ENCODE measurements around the gene RIN1. TPM values are rescaled to one million over a fixed set of nuclear protein-coding genes. Genes with fewer than 3 reads are reported as not detected.
"Not testable (repeated sequence)": the region's sequence is repeated elsewhere in the genome, so short reads cannot be mapped to it uniquely, and the experiment has no call there.

RIN1 gene
- total RNA-seq (2014; rRNA removed; shearing (Covaris generic)): 4.3 and 7.4 TPM in 2 replicates

GRCh38 chr11:66336234-66337102 lies at the start of gene RIN1:
RIN1 (minus strand) TSS chr11:66336434; CDS start chr11:66336402, 32 bp downstream.
- peak; percentile 82 for DNase-seq (ENCODE audit: low spot score)

GRCh38 chr11:66384316-66384715 lies 48.1 kb upstream of the RIN1 start:
- not testable (repeated sequence) for DNase-seq (ENCODE audit: low spot score)

GRCh38 chr11:66380264-66380663 lies 44.0 kb upstream of the RIN1 start:
- not testable (repeated sequence) for DNase-seq (ENCODE audit: low spot score)

- DNase-seq (ENCODE audit: low spot score): not testable (repeated sequence)
Measured at GRCh38 chr11:66373690-66374287, 37.6 kb upstream of the RIN1 start.

DNA sequence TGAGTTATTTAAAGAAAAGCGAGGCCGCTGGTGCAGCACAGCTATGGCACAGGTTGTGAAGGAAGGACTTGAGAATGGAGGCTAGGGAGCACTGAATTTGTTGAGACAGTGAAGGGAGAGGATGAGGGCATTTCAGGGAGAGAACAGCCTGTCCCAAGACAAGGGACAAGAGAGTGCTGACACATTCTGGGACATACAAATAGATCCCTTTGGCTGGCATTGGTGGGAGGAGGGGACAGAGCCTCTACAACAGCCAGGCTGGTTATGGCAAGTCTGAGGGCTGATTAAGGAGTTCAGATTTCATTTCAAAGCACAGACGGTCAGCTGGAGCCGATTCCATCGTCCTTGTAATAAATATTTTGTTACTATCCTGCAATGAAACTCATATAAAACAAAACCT lies 37.0 kb upstream of the RIN1 start:
- DNase-seq (ENCODE audit: low spot score): no peak

GRCh38 chr11:66371627-66372415 lies 35.6 kb upstream of the RIN1 start, which contains the start of gene SLC29A2:
SLC29A2 (minus strand) TSS chr11:66371760; CDS start chr11:66371591, 169 bp downstream.
- no peak for DNase-seq (ENCODE audit: low spot score)

GRCh38 chr11:66369073-66369894 lies 33.0 kb upstream of the RIN1 start:
- no peak for DNase-seq (ENCODE audit: low spot score)

GRCh38 chr11:66368484-66368883 lies 32.2 kb upstream of the RIN1 start:
- DNase-seq (ENCODE audit: low spot score): no peak

- DNase-seq (ENCODE audit: low spot score): no peak
Measured at GRCh38 chr11:66367561-66368312, 31.5 kb upstream of the RIN1 start.

- DNase-seq (ENCODE audit: low spot score): no peak
Measured at GRCh38 chr11:66366844-66367477, 30.7 kb upstream of the RIN1 start.

DNA sequence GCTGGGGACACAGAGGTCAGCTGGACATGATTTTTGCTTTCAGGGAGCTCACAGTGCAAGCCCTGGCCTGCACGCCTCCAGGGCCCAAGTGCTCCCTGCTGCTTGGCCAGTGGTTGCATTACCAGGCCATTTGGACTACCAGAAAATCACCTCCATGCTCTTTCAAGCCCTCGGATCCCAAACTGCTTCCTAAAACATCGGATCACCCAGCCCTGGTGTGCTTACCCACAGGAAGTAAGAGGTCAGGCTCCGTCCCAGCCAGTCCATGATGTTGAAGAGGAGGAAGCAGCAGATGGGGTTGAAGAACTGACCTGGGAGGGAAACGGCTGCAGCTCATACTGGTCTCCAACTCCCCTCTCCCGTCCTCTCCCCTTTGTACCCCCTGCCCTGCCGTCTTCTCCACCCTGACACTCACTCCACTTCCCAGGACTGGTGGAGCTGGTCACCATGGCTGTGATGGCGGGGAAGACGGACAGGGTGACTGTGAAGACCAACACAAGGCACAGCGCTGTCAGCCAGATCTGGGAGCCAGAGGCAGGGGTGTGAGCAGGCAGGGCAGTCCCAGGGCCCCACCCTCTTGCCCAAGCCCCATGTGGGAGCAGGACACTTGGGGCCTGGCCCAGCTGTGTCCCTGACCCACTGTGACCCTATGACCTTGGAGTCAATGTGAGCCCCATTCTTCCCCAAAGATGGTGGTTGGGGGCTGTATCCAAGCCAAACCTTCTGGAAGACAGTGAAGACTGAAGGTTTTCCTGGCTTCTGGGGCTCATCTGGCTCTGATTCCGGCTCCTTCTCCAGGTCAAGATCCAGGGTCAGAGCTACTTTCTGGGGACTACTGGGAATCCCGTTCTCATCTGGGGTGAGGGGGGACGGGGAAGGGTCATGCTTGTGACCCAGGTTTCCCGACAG lies 29.7 kb upstream of the RIN1 start:
- DNase-seq (ENCODE audit: low spot score): no peak

DNA sequence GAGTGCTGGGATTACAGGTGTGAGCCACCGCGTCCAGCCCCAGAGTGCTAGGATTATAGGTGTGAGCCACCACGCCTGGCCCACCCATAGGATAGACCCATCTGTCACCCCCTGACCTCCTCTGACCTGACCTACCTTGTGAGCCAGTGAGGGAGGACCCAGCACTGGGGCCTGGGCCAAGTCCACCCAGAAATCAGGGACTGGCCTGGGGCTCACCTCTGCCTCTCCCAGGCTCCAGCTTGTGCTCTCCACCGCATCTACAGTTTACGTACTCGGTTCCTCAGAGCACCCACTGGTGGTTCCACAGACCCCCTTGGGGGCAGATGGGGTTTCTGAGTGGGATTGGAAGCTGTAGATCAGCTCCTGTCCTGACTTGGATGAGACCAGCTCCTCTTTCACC lies 28.9 kb upstream of the RIN1 start:
- DNase-seq (ENCODE audit: low spot score): no peak

DNA sequence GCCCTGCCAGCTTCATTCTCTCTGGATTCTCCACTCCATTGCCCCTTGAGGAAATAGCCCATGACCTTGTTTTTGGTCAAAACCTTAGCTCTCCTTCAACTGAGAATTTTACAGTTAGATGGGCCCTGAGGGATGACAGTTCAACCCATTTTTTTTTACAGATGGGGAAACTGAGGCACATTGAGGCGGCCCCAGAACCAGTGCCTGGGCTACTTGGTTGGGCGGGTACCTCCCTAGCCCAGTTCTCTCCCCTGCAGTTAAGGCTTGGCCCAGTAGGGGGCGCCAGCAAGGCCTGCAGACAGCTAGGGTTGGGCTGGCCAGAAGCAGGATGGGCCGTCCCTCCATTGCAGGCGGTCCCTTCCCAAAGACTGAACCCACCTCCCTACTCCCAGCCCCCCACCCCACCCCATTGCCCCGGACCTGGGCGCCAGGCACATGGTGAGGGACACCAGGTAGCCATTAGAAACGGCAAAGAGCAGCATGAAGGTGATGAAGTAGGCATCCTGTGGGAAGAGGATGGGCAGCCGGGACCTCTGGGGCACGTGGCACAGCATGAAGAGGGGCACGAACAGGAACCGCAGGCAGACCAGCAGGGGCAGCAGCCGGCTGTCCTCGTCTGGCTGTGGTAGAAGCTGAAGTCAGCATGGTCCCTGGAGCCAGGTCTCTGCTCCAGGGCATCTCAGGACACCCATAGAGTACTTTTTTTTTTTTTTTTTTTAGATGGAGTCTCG lies 27.7 kb upstream of the RIN1 start:
- DNase-seq (ENCODE audit: low spot score): no peak

DNA sequence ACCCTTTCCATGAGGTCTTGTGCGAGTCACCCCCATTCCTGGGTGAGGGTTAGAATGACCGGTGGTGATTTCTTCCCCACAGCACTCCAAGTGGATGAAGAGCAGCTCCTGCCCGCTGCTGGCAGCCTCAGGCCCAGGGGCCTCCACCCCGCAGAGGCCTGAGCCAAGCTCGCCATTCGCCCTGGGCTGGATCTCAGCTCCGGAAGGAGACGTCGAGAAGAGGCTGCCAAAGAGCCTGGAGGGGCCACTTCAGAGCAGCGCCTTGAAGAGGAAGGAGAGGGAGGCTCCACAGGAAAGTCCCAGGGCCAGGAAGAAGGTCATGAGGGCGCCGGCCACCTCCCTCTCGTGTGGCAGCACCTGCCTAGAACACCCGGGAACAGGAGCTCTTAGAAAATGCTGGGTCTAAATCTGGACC lies 27.0 kb upstream of the RIN1 start:
- no peak for DNase-seq (ENCODE audit: low spot score)

- DNase-seq (ENCODE audit: low spot score): no peak
Measured at GRCh38 chr11:66362481-66363147, 26.4 kb upstream of the RIN1 start.

DNA sequence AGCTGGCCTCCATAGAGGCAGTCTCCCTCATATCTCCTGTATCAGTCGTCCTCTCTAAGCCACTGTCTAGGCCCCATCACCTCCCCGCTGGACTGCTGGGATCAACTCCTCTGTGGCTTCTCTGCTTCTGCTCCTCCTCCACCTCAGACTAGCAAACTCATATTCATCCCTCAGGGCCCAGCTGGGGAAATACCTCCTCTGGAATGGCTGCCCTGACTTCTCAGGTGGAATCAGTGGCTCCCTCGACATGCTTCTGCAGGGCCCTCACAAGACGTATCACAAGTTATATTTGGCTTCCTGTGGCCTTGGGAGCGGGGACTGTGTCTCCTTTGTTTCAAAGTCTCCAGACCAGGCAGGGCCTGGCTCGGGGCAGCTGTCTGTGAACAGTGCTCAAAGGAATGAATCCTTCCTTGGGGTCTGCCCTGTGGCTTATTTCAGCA lies 25.3 kb upstream of the RIN1 start:
- DNase-seq (ENCODE audit: low spot score): no peak

- no peak for DNase-seq (ENCODE audit: low spot score)
Measured at GRCh38 chr11:66360406-66361073, 24.3 kb upstream of the RIN1 start.

Data from H4 (cell line).